Neural crest cell (in vitro differentiated cells): ENCODE results near the gene SORCS3. TPM values are rescaled to one million over a fixed set of nuclear protein-coding genes. Genes with fewer than 3 reads are reported as not detected.

ENCODE experiments used
- DNase-seq: peaks from one replicate; pipeline ENCODE4 v3.0.0; 2021; ENCODE audit warnings: low read depth, mixed read lengths, low spot score
- H3K27ac Mint-ChIP-seq: one replicate; pipeline ENCODE4 v1.8.0; 2021; ENCODE audit warnings: mild to moderate bottlenecking, mixed read lengths; ENCODE audit not compliant: unreplicated experiment
- H3K27me3 Mint-ChIP-seq: 2 replicates; pipeline ENCODE4 v1.8.0; 2021; ENCODE audit warnings: low read depth, mild to moderate bottlenecking, mixed read lengths
- H3K36me3 Mint-ChIP-seq: 2 replicates; pipeline ENCODE4 v1.8.0; 2021; ENCODE audit warnings: low read depth, mild to moderate bottlenecking, mixed read lengths
- H3K4me1 Mint-ChIP-seq: 2 replicates; pipeline ENCODE4 v1.8.0; 2021; ENCODE audit warnings: mixed read lengths
- H3K4me3 Mint-ChIP-seq: one replicate; pipeline ENCODE4 v1.8.0; 2021; ENCODE audit warnings: mild to moderate bottlenecking, mixed read lengths
- H3K9me3 Mint-ChIP-seq: 2 replicates; pipeline ENCODE4 v1.8.0; 2021; ENCODE audit warnings: mixed read lengths
- total RNA-seq: library from RNA; stranded (reverse); gene quantifications from 2 replicates; pipeline ENCODE4 v1.2.1, GENCODE V29; 2021
- TF ChIP-seq, protein P1 (sequence below): fragments of 200-600 bp; sonication (generic); conservative IDR thresholded peaks from 2 replicates; pipeline ENCODE4 v1.5.0; 2021; ENCODE audit warnings: antibody characterized with exemption, mild to moderate bottlenecking

The SORCS3 gene
- total RNA-seq, 1 donor from 2014 or later = 3.3 TPM

DNA sequence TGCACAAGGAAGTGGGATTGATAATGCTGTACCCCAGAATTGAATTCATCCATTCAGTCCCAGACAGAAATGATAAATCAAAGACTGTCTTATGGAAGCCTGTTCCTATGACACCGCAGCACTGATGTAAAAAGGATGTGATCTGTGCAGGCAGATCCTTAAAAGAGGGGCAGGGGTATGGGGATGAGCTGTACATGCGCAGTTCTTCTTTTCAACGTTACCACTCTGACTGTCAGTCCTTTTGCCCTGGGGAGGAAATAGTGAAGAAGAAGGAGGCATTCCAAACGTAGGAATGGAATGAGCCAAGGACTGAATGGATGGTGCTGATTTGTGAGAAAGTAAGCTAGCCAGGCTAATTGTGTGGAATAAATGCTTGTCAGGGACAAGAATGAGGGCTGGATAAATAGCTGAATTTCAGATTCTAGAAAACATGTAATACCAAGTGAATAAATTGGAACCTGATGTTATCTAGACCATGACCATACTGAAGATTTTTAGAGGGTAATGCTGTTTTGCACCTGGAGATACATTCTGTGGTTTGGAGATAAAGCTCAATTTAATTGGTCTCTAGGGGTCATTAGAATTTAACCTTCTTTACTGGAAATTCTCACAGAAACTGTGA lies 509.3 kb downstream of the SORCS3 start:
- no peak overlapping the region for H3K4me3 Mint-ChIP-seq
- H3K9me3 Mint-ChIP-seq = no peaks in the 10 kb centered on the region
- peaks cover 11% of the 10 kb centered on the region for H3K27me3 Mint-ChIP-seq
- H3K4me1 Mint-ChIP-seq = peaks cover 11% of the 10 kb centered on the region
- H3K27ac Mint-ChIP-seq = no peak overlapping the region
- TF ChIP-seq, protein P1, sequence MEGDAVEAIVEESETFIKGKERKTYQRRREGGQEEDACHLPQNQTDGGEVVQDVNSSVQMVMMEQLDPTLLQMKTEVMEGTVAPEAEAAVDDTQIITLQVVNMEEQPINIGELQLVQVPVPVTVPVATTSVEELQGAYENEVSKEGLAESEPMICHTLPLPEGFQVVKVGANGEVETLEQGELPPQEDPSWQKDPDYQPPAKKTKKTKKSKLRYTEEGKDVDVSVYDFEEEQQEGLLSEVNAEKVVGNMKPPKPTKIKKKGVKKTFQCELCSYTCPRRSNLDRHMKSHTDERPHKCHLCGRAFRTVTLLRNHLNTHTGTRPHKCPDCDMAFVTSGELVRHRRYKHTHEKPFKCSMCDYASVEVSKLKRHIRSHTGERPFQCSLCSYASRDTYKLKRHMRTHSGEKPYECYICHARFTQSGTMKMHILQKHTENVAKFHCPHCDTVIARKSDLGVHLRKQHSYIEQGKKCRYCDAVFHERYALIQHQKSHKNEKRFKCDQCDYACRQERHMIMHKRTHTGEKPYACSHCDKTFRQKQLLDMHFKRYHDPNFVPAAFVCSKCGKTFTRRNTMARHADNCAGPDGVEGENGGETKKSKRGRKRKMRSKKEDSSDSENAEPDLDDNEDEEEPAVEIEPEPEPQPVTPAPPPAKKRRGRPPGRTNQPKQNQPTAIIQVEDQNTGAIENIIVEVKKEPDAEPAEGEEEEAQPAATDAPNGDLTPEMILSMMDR = no peak
- DNase-seq = no peak
- no peaks in the 10 kb centered on the region for H3K36me3 Mint-ChIP-seq

DNA sequence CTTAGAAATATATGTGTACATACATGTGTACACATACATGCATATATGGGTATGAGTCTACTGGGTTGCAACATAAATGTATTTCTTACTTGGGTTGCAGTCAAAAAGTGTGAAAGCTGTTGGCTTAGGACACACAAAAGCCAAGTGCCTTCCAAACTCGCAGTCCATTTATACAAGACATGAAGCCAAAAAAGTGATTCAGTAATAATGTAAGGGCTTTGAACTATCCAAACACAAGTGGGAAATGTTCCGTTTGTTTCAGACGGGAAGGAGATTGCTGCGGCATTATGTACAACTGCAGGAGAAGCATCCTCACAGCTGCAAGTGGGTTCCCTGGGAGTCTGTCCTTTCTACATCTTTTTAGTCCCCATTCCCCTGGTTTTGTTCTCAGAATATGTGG lies 513.6 kb downstream of the SORCS3 start:
- no peak overlapping the region for H3K27ac Mint-ChIP-seq
- DNase-seq = no peak
- H3K36me3 Mint-ChIP-seq = no peaks in the 10 kb centered on the region
- no peaks in the 10 kb centered on the region for H3K9me3 Mint-ChIP-seq
- no peak overlapping the region for H3K4me3 Mint-ChIP-seq
- H3K27me3 Mint-ChIP-seq = peaks cover 11% of the 10 kb centered on the region
- TF ChIP-seq, protein P1 = no peak
- peaks cover 17% of the 10 kb centered on the region for H3K4me1 Mint-ChIP-seq

DNA sequence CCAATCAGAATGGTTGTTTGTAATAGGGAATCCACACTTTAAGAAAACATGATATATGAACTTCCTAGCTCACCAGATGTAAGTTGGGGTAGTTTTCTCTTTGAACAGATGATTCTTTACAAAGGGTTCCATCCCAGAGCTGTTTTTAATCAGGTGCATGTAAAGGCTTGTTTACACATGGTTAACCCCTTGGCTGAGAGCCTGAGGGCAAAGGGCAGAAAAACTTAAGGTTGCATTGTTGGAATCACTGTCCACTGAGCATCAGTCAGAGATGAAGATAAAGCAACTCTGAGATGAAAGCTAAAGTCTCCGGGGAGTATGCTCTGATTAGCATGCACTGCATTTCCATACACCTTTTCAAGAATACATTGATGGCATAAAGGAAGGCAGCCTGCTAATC lies 518.2 kb downstream of the SORCS3 start:
- TF ChIP-seq, protein P1 = no peak
- Mint-ChIP-seq H3K36me3 (no peaks in the 10 kb centered on the region), H3K4me3 (no peak overlapping the region), H3K4me1 (peaks cover 6% of the 10 kb centered on the region), H3K27ac (no peak overlapping the region), H3K9me3 (no peaks in the 10 kb centered on the region), H3K27me3 (peaks cover 7% of the 10 kb centered on the region)
- DNase-seq = no peak

DNA sequence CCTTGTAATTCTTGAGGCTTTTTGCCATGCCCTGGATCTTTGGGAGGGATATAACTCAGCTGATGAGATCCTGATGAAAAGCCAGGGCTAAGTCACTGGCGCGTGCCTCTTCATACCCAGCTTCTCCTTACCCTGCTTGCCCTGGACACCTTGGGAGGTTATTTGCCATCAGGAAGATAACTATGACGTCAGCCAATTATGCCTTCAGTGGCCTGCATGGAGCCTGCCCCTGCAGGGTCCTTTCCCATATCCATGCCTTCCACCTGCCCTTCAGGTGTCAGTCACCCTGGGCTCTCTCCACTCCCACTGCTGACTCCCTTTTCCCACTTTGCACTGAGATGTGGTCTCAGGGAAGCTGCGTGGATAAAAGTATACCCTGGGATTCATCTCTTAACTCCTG lies 520.1 kb downstream of the SORCS3 start:
- TF ChIP-seq, protein P1 = no peak
- Mint-ChIP-seq H3K27ac (no peak overlapping the region), H3K4me3 (no peak overlapping the region), H3K36me3 (no peaks in the 10 kb centered on the region), H3K4me1 (peaks cover 6% of the 10 kb centered on the region), H3K27me3 (peaks cover 4% of the 10 kb centered on the region), H3K9me3 (no peaks in the 10 kb centered on the region)
- no peak for DNase-seq

DNA sequence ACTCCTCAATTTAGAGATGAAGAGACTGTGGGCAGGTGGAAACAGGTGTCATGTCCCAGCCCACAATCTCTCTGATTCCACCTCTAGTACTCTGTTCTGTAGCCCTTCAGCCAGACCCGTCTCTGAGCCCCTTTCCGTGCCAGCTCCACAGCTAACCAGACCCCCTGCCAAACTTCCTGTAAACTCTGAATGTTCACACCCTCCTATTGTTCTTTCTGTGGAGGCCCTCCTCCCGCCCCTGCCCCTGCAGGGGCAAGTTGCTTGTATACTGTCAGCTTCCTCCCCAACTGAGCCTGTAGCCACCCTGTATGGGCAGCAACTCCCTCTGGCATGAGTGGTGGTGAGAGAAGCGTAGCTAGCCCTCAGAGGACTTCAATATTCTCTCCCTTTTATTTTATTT lies 520.7 kb downstream of the SORCS3 start:
- TF ChIP-seq, protein P1 = no peak
- Mint-ChIP-seq H3K27ac (no peak overlapping the region), H3K36me3 (no peaks in the 10 kb centered on the region), H3K27me3 (peaks cover 4% of the 10 kb centered on the region), H3K4me1 (peaks cover 6% of the 10 kb centered on the region), H3K9me3 (no peaks in the 10 kb centered on the region), H3K4me3 (no peak overlapping the region)
- DNase-seq = no peak
